Kidney (tissue), 14 donors: ENCODE data around the gene EPRS1. TPM values are rescaled to one million over a fixed set of nuclear protein-coding genes. Genes with fewer than 3 reads are reported as not detected.

Experiments used
- DNase-seq, 5 donors: peaks; one replicate each; pipeline ENCODE4 v3.0.0-alpha.2; 2013 to 2020
- FAIRE-seq: peaks from 2 replicates; lab custom pipeline; 2012; peaks lifted over from hg19 to GRCh38; lab: Jason Lieb, UNC
- H3K27ac ChIP-seq, 2 donors: one replicate each; pipeline ENCODE4 v1.7.0; 2013; ENCODE audit warnings: low read depth in 2 of 2, low read length in 2 of 2, inconsistent platforms in 1 of 2
- H3K27me3 ChIP-seq: one replicate; pipeline ENCODE4 v1.7.1; 2013; ENCODE audit warnings: low read length, inconsistent platforms; ENCODE audit not compliant: control insufficient read depth, insufficient read depth
- H3K36me3 ChIP-seq, 3 donors: one replicate each; pipeline versions ENCODE4 v1.7.0 to v1.7.1; 2013; ENCODE audit warnings: low read length in 3 of 3, control low read depth in 1 of 3, inconsistent platforms in 1 of 3; ENCODE audit not compliant: insufficient read depth in 3 of 3, control insufficient read depth in 2 of 3
- H3K4me1 ChIP-seq, 3 donors: one replicate each; pipeline versions ENCODE4 v1.7.0 to v1.7.1; 2013; ENCODE audit warnings: low read length in 3 of 3, inconsistent platforms in 1 of 3, low read depth in 1 of 3; ENCODE audit not compliant: control insufficient read depth in 2 of 3, insufficient read depth in 2 of 3
- H3K4me3 ChIP-seq, 3 donors: one replicate each; pipeline versions ENCODE4 v1.7.0 to v1.8.1; 2013; ENCODE audit warnings: low read length in 3 of 3, control low read depth in 1 of 3, inconsistent platforms in 1 of 3
- H3K9ac ChIP-seq, 3 donors: one replicate each; pipeline versions ENCODE4 v1.7.0 to v1.7.1; 2013; ENCODE audit warnings: low read length in 3 of 3, control low read depth in 1 of 3, inconsistent platforms in 1 of 3
- H3K9me3 ChIP-seq, 3 donors: one replicate each; pipeline versions ENCODE4 v1.7.0 to v1.7.1; 2013; ENCODE audit warnings: low read length in 3 of 3, control low read depth in 1 of 3, inconsistent platforms in 1 of 3; ENCODE audit not compliant: control insufficient read depth in 2 of 3, insufficient read depth in 1 of 3
- CTCF ChIP-seq: IDR thresholded peaks from 3 replicates; pipeline ENCODE4 v1.5.1; 2012; ENCODE audit warnings: mild to moderate bottlenecking, moderate library complexity, borderline replicate concordance; ENCODE audit not compliant: insufficient read depth; ENCODE audit errors: extremely low read depth
- intact Hi-C: fragments of 100-400 bp; cut with DNase I; formaldehyde crosslinking; loops from one replicate; pipeline ENCODE4 v1.11.1; 2022
- polyA plus RNA-seq: library from polyadenylated mRNA; stranded (reverse); fragments of 350-450 nt; fragmentation: Illumina TruSeq; extraction: RNeasy Lipid Tissue Mini Kit (QIAGEN cat#74804); gene quantifications from one replicate; pipeline ENCODE4 v1.2.3, GENCODE V29; 2014; ENCODE audit warnings: low read depth, low replicate concordance; ENCODE audit not compliant: insufficient read depth
- total RNA-seq: library from RNA; stranded (reverse); fragmentation: NEBNext Ultra II Directional; extraction: Animal tissue kit (Norgen Biotek cat#: 25700); gene quantifications from one replicate; pipeline ENCODE4 v1.2.1, GENCODE V29; 2021
- donor health status: control.
- donor health status: control.
- donor health status: control.
- donor health status: control.
- donor health status: control.
- donor health status: DM: yes; HTN: yes; CAD: no.
- donor health status: Normal renal cell carcinoma (clear cell type).

EPRS1 gene
- total and polyA plus RNA-seq, 2 donors from 2014 or later: 63.1 to 88.7 TPM

GRCh38 chr1:220001095-220001501, 45.2 kb downstream of the EPRS1 start:
- TF ChIP-seq CTCF: no peak
- H3K9me3 ChIP-seq: no peaks in the 10 kb centered on the region
- H3K4me3 ChIP-seq: no peak overlapping the region
- H3K27ac ChIP-seq: no peak overlapping the region
- intact Hi-C loops: no loop called here
- DNase-seq (no peak), FAIRE-seq (no peak)
- H3K4me1 ChIP-seq: no peaks in the 10 kb centered on the region
- peaks cover 0 to 28% (median 25%) of the 10 kb centered on the region in 3 donors for H3K36me3 ChIP-seq
- no peaks in the 10 kb centered on the region for H3K27me3 ChIP-seq
- no peak overlapping the region for H3K9ac ChIP-seq

- H3K9ac ChIP-seq: no peak overlapping the region
- no peaks in the 10 kb centered on the region for H3K4me1 ChIP-seq
- FAIRE-seq (no peak), DNase-seq (no peak)
- intact Hi-C loops: no loop called here
- no peak overlapping the region for H3K27ac ChIP-seq
- no peak for TF ChIP-seq CTCF
- H3K4me3 ChIP-seq: no peak overlapping the region
- H3K36me3 ChIP-seq: peaks cover 0 to 33% (median 20%) of the 10 kb centered on the region in 3 donors
- H3K27me3 ChIP-seq: no peaks in the 10 kb centered on the region
- no peaks in the 10 kb centered on the region for H3K9me3 ChIP-seq
Measured at GRCh38 chr1:219999821-220000220, 46.5 kb downstream of the EPRS1 start.

Other genes starting within 250 kb of the EPRS1 start
- not detected for gene SLC30A10, start 117.9 kb downstream of the EPRS1 start, total RNA-seq
- not detected for gene SLC30A10, start 117.9 kb downstream of the EPRS1 start, polyA plus RNA-seq
- gene BPNT1, start 43.3 kb upstream of the EPRS1 start, total RNA-seq: 25.7 TPM
- 31.3 TPM for gene BPNT1, start 43.3 kb upstream of the EPRS1 start, polyA plus RNA-seq
- gene IARS2, start 47.6 kb upstream of the EPRS1 start, total RNA-seq: 51.4 TPM
- gene IARS2, start 47.6 kb upstream of the EPRS1 start, polyA plus RNA-seq: 42.9 TPM
- gene RAB3GAP2, start 225.9 kb upstream of the EPRS1 start, total RNA-seq: 38.1 TPM
- gene RAB3GAP2, start 225.9 kb upstream of the EPRS1 start, polyA plus RNA-seq: 7.6 TPM